Right lobe of liver (tissue), 6 donors: ENCODE data around the gene C9orf85. TPM values are rescaled to one million over a fixed set of nuclear protein-coding genes. Genes with fewer than 3 reads are reported as not detected.

Source experiments
- ATAC-seq, 4 donors: fragments of 200-7000 bp; cut with Tn5 transposase; one replicate each; pipeline ENCODE4 v1.9.1; 2020; ENCODE audit warnings: mild to moderate bottlenecking in 4 of 4, moderate library complexity in 4 of 4
- DNase-seq, 3 donors: peaks; one replicate each; pipeline ENCODE4 v3.0.0-alpha.2; 2020
- H3K27ac ChIP-seq, 3 donors: fragments of 200-600 bp; one replicate each; pipeline ENCODE4 v1.8.0; 2022
- H3K27me3 ChIP-seq, 2 donors: fragments of 200-600 bp; one replicate each; pipeline ENCODE4 v1.8.0; 2022
- H3K36me3 ChIP-seq, 4 donors: fragments of 200-600 bp; sonication (generic) in 1 of 4; one replicate each; pipeline versions ENCODE4 v1.5.1 to v1.8.0; 2017 to 2022; ENCODE audit warnings: control low read depth in 1 of 4
- H3K4me1 ChIP-seq, 4 donors: fragments of 200-600 bp; sonication (generic) in 1 of 4; one replicate each; pipeline versions ENCODE4 v1.5.1 to v1.8.0; 2017 to 2022; ENCODE audit warnings: control low read depth in 1 of 4
- H3K4me3 ChIP-seq, 3 donors: fragments of 200-600 bp; one replicate each; pipeline ENCODE4 v1.8.0; 2022
- H3K9me3 ChIP-seq, 4 donors: fragments of 200-600 bp; sonication (generic) in 1 of 4; one replicate each; pipeline versions ENCODE4 v1.5.1 to v1.8.0; 2017 to 2022; ENCODE audit warnings: control low read depth in 1 of 4
- CTCF ChIP-seq, 4 donors: fragments of 200-600 bp in 3 of 4; fragments of 450-650 bp in 1 of 4; IDR thresholded peaks; one replicate each; pipeline versions ENCODE4 v1.5.1 to v1.8.0; 2016 to 2022; ENCODE audit warnings: antibody characterized with exemption in 4 of 4, mild to moderate bottlenecking in 2 of 4
- POLR2A ChIP-seq: fragments of 450-650 bp; IDR thresholded peaks from one replicate; pipeline ENCODE4 v1.6.1; 2017; ENCODE audit warnings: antibody characterized with exemption, mild to moderate bottlenecking
- WGBS: methylation state at CpG from one replicate; pipeline ENCODE4 v1.1.6; 2018; ENCODE audit warnings: low coverage, low lambda C conversion rate; ENCODE audit not compliant: insufficient coverage; ENCODE audit errors: missing lambda C conversion rate; 5-methylcytosine and 5-hydroxymethylcytosine counted together
- intact Hi-C, 2 donors: fragments of 100-400 bp; cut with DNase I; formaldehyde crosslinking; loops; one replicate each; pipeline versions ENCODE4 v1.11.2 to v1.14.1; 2022
- long read RNA-seq: library from polyadenylated mRNA; unstranded; transcript quantifications from one replicate; pipeline ENCODE4 v2.0.0, GENCODE V29; 2019
- total RNA-seq, 6 experiments: library from RNA; depleted of rRNA in 2 of 6; stranded (reverse); fragments of >200 nt in 2 of 6; fragmentation: NEBNext Ultra II Directional in 3 of 6; extraction: Animal tissue kit (Norgen Biotek cat#: 25700) in 3 of 6; gene quantifications; one replicate each; pipeline versions ENCODE4 v1.1.0 to v1.2.4, GENCODE V29; 2016 to 2023
- donor health status: DM: no; HTN: yes; CAD: no.
- donor health status: DM: no; HTN: no; CAD: no.
- donor health status: DM: no; HTN: no; CAD: no.
- donor health status: DM: no; HTN: yes; CAD: no.
- donor health status: DM: no; HTN: yes; CAD: no.

Gene C9orf85
- 1 to 10 TPM; 3.8 to 8.6 (median 6.3) TPM for total RNA-seq
- long read RNA-seq, partial matches to known transcripts: 0 of 2 reads
- long read RNA-seq, other reads (novel, unspliced or antisense): 0 of 2 reads

GRCh38 chr9:71911061-71911907, at the start of gene C9orf85, which contains the start of gene ABHD17B:
TSS of gene C9orf85 (plus strand) at chr9:71911639. CDS start at chr9:71911735, 96 bp downstream.
TSS of gene ABHD17B (minus strand) at chr9:71911193. CDS start at chr9:71875080, 36,113 bp downstream.
- Histone ChIP-seq H3K27me3 (no peaks in the 10 kb centered on the region), H3K4me1 (peaks cover 0 to 24% (median 9%) of the 10 kb centered on the region in 4 donors), H3K36me3 (no peaks in the 10 kb centered on the region), H3K4me3 (peak within 1 kb of the TSS; percentile 90 to 97 (median 93)), H3K27ac (peak within 1 kb of the TSS; percentile 82 to 94 (median 93)), H3K9me3 (no peaks in the 10 kb centered on the region)
- intact Hi-C loops: no loop called here
- DNase-seq (peak; percentile 99 to 100 (median 100)), ATAC-seq (peak; percentile 91 to 97 (median 94))
- WGBS: 0% methylated on average over 27 of the region's 45 CpGs
- peak in 1 of 4 donors; percentile 11 for TF ChIP-seq CTCF (IDR thresholded peaks at IDR 0.05)
- TF ChIP-seq POLR2A: peak; percentile 99

- TF ChIP-seq POLR2A (no peak), CTCF (IDR thresholded peaks at IDR 0.05) (no peak)
- DNase-seq (no peak), ATAC-seq (peak in 3 of 4 donors; percentile 36 to 62 (median 50))
- Histone ChIP-seq H3K9me3 (peaks cover 0 to 10% (median 0%) of the 10 kb centered on the region in 4 donors), H3K36me3 (no peaks in the 10 kb centered on the region), H3K4me1 (peaks cover 0 to 2% (median 1%) of the 10 kb centered on the region in 4 donors), H3K27ac (no peak overlapping the region), H3K27me3 (no peaks in the 10 kb centered on the region), H3K4me3 (no peak overlapping the region)
- intact Hi-C loops: no loop called here
- WGBS: 50% methylated on average over 1 of the region's 1 CpG
Observed at GRCh38 chr9:71863631-71864030, 47.8 kb upstream of the C9orf85 start.

- no peak for ATAC-seq
- Histone ChIP-seq H3K9me3 (peaks cover 0 to 6% (median 0%) of the 10 kb centered on the region in 4 donors), H3K4me3 (no peak overlapping the region), H3K27ac (no peak overlapping the region), H3K4me1 (peaks cover 0 to 14% (median 0%) of the 10 kb centered on the region in 4 donors), H3K36me3 (peaks cover 0 to 8% (median 3%) of the 10 kb centered on the region in 4 donors), H3K27me3 (no peaks in the 10 kb centered on the region)
- intact Hi-C loops: no loop called here
- TF ChIP-seq CTCF (IDR thresholded peaks at IDR 0.05) (no peak), POLR2A (no peak)
- no peak for DNase-seq
- 100% methylated on average over 4 of the region's 6 CpGs for WGBS
Observed at GRCh38 chr9:71875345-71875744, 36.1 kb upstream of the C9orf85 start.

- no peak for DNase-seq
- TF ChIP-seq CTCF (IDR thresholded peaks at IDR 0.05) (no peak), POLR2A (no peak)
- Histone ChIP-seq H3K36me3 (peaks cover 0 to 8% (median 3%) of the 10 kb centered on the region in 4 donors), H3K4me1 (peaks cover 0 to 14% (median 0%) of the 10 kb centered on the region in 4 donors), H3K27ac (no peak overlapping the region), H3K27me3 (no peaks in the 10 kb centered on the region), H3K4me3 (no peak overlapping the region), H3K9me3 (peaks cover 0 to 6% (median 0%) of the 10 kb centered on the region in 4 donors)
- WGBS: 62% methylated on average over 2 of the region's 2 CpGs
- intact Hi-C loops: no loop called here
- peak in 3 of 4 donors; percentile 38 to 62 (median 45) for ATAC-seq
Observed at GRCh38 chr9:71876106-71876505, 35.3 kb upstream of the C9orf85 start.
